Epithelial cell of proximal tubule (primary cell): Measurements from ENCODE around the gene XYLT2. TPM values are rescaled to one million over a fixed set of nuclear protein-coding genes. Genes with fewer than 3 reads are reported as not detected.

Source experiments
- DNase-seq: peaks from one replicate; pipeline ENCODE4 v3.0.0-alpha.2; 2011; ENCODE audit warnings: low read depth
- H3K4me3 ChIP-seq: 2 replicates; pipeline ENCODE4 v1.5.1; 2011; ENCODE audit warnings: low read depth, mild to moderate bottlenecking, low read length
- CTCF ChIP-seq: conservative IDR thresholded peaks from 2 replicates; pipeline ENCODE4 v1.5.1; 2012; ENCODE audit warnings: low read depth, mild to moderate bottlenecking, low read length
- total RNA-seq: library from RNA; depleted of rRNA; stranded (reverse); fragments of >200 nt; gene quantifications from 2 replicates; pipeline ENCODE4 v1.2.3, GENCODE V29; 2015

XYLT2 gene
- total RNA-seq, 1 donor from 2014 or later: 35.3 TPM

- TF ChIP-seq CTCF: no peak
- H3K4me3 ChIP-seq: no peak overlapping the region
- no peak for DNase-seq
These were observed 14.7 kb downstream of the XYLT2 start for GRCh38 chr17:50360486-50361115.

- peak; percentile 82 for TF ChIP-seq CTCF
- peak; percentile 25 for DNase-seq
- H3K4me3 ChIP-seq: no peak overlapping the region
These were observed 15.9 kb downstream of the XYLT2 start for GRCh38 chr17:50361561-50362480.

GRCh38 chr17:50362661-50363060, 16.7 kb downstream of the XYLT2 start:
- H3K4me3 ChIP-seq: no peak overlapping the region
- TF ChIP-seq CTCF: no peak
- DNase-seq: no peak

DNA sequence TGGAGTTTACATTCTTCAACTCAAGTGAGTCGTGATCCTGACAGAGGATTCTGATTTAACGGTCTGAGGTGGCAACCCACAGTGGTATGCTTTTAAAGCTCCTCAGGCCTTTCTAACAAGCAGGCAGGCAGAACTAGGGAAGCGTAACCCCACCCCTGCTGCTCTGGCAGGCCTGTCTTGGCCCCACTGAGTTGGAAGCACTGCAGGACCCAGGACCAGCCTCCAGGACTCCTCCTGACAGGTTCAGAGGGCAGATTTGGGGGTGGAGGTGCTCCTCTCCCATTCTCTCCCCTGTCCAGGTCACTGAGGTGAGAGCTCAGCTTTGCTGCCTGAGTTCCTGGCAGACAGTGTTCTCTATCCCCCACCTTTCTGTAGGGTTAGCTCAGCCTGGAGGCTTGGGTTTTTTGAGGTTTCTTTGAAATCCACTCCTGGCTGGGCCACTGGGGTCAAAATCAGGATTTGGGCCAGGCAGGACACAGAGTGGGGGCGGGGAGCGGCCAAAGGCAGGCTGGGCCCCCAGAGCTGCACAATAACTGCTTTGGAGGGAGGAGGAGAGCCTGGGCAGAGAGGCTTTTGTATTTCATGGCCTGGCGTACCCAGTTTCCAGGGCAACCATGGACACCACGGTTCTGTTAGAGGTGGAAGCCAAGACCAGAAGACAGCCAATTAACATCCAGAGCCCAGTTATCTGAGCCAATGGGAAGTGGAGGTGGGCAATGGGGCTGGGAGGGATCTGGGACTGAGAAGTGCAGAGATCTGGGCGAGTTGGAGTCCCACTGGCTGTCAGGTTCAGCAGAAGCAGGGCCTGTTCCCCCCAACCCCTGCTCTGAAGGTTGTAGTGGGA, 17.5 kb downstream of the XYLT2 start:
- no peak for DNase-seq
- TF ChIP-seq CTCF: no peak
- H3K4me3 ChIP-seq: no peak overlapping the region

GRCh38 chr17:50364061-50364458, 18.1 kb downstream of the XYLT2 start:
- no peak for DNase-seq
- no peak for TF ChIP-seq CTCF
- H3K4me3 ChIP-seq: no peak overlapping the region

DNA sequence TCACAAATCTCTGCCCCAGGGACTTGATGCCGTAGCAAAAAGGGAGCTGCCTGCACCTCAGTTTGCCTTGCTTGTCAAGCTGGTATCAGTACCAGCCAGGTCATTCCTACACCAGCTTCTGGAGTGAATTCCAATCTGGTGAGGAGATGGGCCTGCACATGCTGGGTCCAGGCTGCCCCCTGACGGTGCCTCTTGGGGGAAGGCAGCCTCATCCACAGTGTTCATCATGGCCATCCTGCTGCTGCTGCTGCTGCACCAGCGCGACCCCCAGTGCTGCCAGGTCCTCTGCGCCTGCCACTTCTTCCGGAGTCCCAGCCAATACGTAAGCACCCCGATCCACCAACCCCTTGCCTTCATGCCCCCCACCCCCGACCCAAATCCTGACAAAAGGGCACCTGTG, 18.8 kb downstream of the XYLT2 start:
- no peak for DNase-seq
- TF ChIP-seq CTCF: no peak
- H3K4me3 ChIP-seq: no peak overlapping the region
